ENCODE data around the gene TLCD4. TPM values are rescaled to one million over a fixed set of nuclear protein-coding genes. Genes with fewer than 3 reads are reported as not detected.

The TLCD4 gene
- total and polyA plus RNA-seq, 2 of the 8 experiments (the other 6 are each of a cell fraction or from before 2014, with no cell fraction given), result 0.79 to 4.2 TPM

GRCh38 chr1:95139039-95139438 is 21.9 kb downstream of the TLCD4 start:
- H3K4me2 ChIP-seq (ENCODE audit: insufficient read depth in 1 of 2, low read depth in 2 of 2, low read length in 2 of 2), result no peak overlapping the region
- H2BK12ac ChIP-seq (ENCODE audit: low read depth, low read length), result no peak overlapping the region
- no peaks in the 10 kb centered on the region; the same call in 1 of the 2 replicates for H3K79me1 ChIP-seq (ENCODE audit: low read depth, low read length)
- H3K27me3 ChIP-seq (replicated peaks in 1 of 4; ENCODE audit: control insufficient read depth in 3 of 4, extremely low read depth in 1 of 4, insufficient read depth in 3 of 4, low read length in 3 of 4), result no peaks in the 10 kb centered on the region
- no peak overlapping the region for H2AK5ac ChIP-seq (ENCODE audit: low read depth, low read length)
- H2AFZ ChIP-seq (ENCODE audit: low read length), result no peak overlapping the region
- no peak overlapping the region for H2BK15ac ChIP-seq (ENCODE audit: low read length)
- H2BK120ac ChIP-seq (replicated peaks; ENCODE audit: low read depth, low read length), result no peak overlapping the region
- CTCF ChIA-PET (ENCODE audit: partially characterized antibody), result interaction anchor here (0.9 to 3.0 kb wide), 3 partner anchors 9 to 22 kb away, joined by 3 to 23 read pairs (median 4); partner anchors contain the start of gene TLCD4
- H3K27ac ChIP-seq (ENCODE audit: low read depth, low read length), result no peak overlapping the region
- no peak overlapping the region for H3K18ac ChIP-seq (ENCODE audit: extremely low read depth, low read length)
- H3K9me3 ChIP-seq (ENCODE audit: insufficient read depth in 2 of 2, low read depth in 1 of 2, low read length in 1 of 2), result no peaks in the 10 kb centered on the region
- H3K79me2 ChIP-seq (ENCODE audit: control insufficient read depth in 1 of 2, insufficient read depth in 2 of 2, low read length in 2 of 2), result no peaks in the 10 kb centered on the region
- no peak overlapping the region for H2BK5ac ChIP-seq (ENCODE audit: low read depth, low read length)
- no peaks in the 10 kb centered on the region for H4K20me1 ChIP-seq (replicated peaks in 1 of 2; ENCODE audit: control insufficient read depth in 1 of 2, insufficient read depth in 2 of 2, low read length in 2 of 2)
- no peak overlapping the region for H3K9ac ChIP-seq (replicated peaks in 1 of 4; ENCODE audit: extremely low read depth in 1 of 4, low read depth in 3 of 4, low read length in 3 of 4)
- DNase-seq (ENCODE audit: low read depth in 1 of 2, low spot score in 2 of 2), result no peak
- H3K23ac ChIP-seq (ENCODE audit: insufficient read length), result no peak overlapping the region
- FAIRE-seq, result no peak
- H3K56ac ChIP-seq (replicated peaks; ENCODE audit: insufficient read length, low read depth, low read length), result no peak overlapping the region
- no peaks in the 10 kb centered on the region for H3K23me2 ChIP-seq (ENCODE audit: low read depth, low read length)
- POLR2A ChIA-PET (ENCODE audit: partially characterized antibody), result no interaction called here
- no peak overlapping the region for H3K4me3 ChIP-seq (ENCODE audit: extremely low read depth in 1 of 4, insufficient read depth in 2 of 4, low read depth in 3 of 4, low read length in 4 of 4)
- H3K4ac ChIP-seq (replicated peaks; ENCODE audit: insufficient read length, low read depth, low read length), result no peak overlapping the region
- H4K91ac ChIP-seq (replicated peaks; ENCODE audit: insufficient read length, low read length), result no peak overlapping the region
- no peak overlapping the region for H3K14ac ChIP-seq (ENCODE audit: insufficient read length)
- no peak overlapping the region for H4K8ac ChIP-seq (ENCODE audit: extremely low read depth, insufficient read depth, low read length)
- no peaks in the 10 kb centered on the region for H3K36me3 ChIP-seq (ENCODE audit: control insufficient read depth in 2 of 4, insufficient read depth in 4 of 4, low read length in 3 of 4)
- H2BK20ac ChIP-seq (ENCODE audit: low read length), result no peak overlapping the region
- H4K5ac ChIP-seq (ENCODE audit: insufficient read length, low read depth, low read length), result no peak overlapping the region
- H3K4me1 ChIP-seq (replicated peaks in 1 of 4; ENCODE audit: control insufficient read depth in 3 of 4, insufficient read depth in 4 of 4, low read length in 3 of 4), result peaks cover 0 to 3% (median 0%) of the 10 kb centered on the region in 4 experiments; a peak in 1 of 7 replicates
- WGBS, 2 experiments (ENCODE audit: extremely low coverage in 1 of 2, insufficient coverage in 1 of 2, insufficient read length in 1 of 2, insufficient replicate concordance in 2 of 2, low coverage in 1 of 2, low lambda C conversion rate in 2 of 2, missing lambda C conversion rate in 1 of 2), result 86% methylated on average over 1 of the region's 1 CpG; no CpG with 5 or more reads in 1 of the 2 experiments
- TF ChIP-seq ATF2 (IDR thresholded peaks at IDR 0.05; ENCODE audit: low read length) (no peak), GABPA (IDR thresholded peaks at IDR 0.05; ENCODE audit: borderline replicate concordance, insufficient read depth, low read length) (no peak), CTCF (IDR thresholded peaks at IDR 0.05; ENCODE audit: control extremely low read depth in 1 of 3, insufficient read depth in 1 of 3, low read depth in 1 of 3, low read length in 3 of 3) (no peak), JUN (IDR thresholded peaks at IDR 0.05; ENCODE audit: low read depth, low read length) (no peak), JUND (IDR thresholded peaks at IDR 0.05; ENCODE audit: low read length) (no peak), CHD1 (IDR thresholded peaks at IDR 0.05; ENCODE audit: low read depth, low read length) (no peak), TAF1 (IDR thresholded peaks at IDR 0.05; ENCODE audit: low read depth, low read length) (no peak), EGR1 (IDR thresholded peaks at IDR 0.05; ENCODE audit: borderline replicate concordance, low read depth, low read length) (no peak), BACH1 (IDR thresholded peaks at IDR 0.05; ENCODE audit: low read length) (no peak), CBX8 (IDR thresholded peaks at IDR 0.05; ENCODE audit: borderline replicate concordance, low read depth, low read length) (no peak)

Data from H1 (cell line).